G401 (cell line): ENCODE measurements around the gene MED13. TPM values are rescaled to one million over a fixed set of nuclear protein-coding genes. Genes with fewer than 3 reads are reported as not detected.

ENCODE experiments used
- total RNA-seq: library from RNA; depleted of rRNA; stranded (reverse); fragments of >200 nt; shearing (Covaris generic); gene quantifications from 2 replicates; pipeline ENCODE4 v1.2.3, GENCODE V29; 2014; rRNA removed

Gene MED13
- total RNA-seq, 1 experiment from 2014 or later, result 14.8 TPM

Other genes with a start within 250 kb of the MED13 start
- gene BRIP1, start 201.8 kb downstream of the MED13 start, total RNA-seq, result 8.1 and 15.2 TPM in 2 replicates
- 14.8 and 22.8 TPM in 2 replicates for gene INTS2, start 137.3 kb downstream of the MED13 start, total RNA-seq